UCSD-AML1 (cell line): Measurements from ENCODE around the gene INTS2.
"Not testable (repeated sequence)": the region's sequence is repeated elsewhere in the genome, so short reads cannot be mapped to it uniquely, and the experiment has no call there.

ENCODE experiments used
- DNase-seq: peaks from one replicate; lab custom pipeline; 2025; ENCODE audit not compliant: unreplicated experiment; lab: John Stamatoyannopoulos, UW

The INTS2 gene

GRCh38 chr17:61897548-61898180 is 30.1 kb downstream of the INTS2 start:
- DNase-seq = no peak

GRCh38 chr17:61895391-61895790 is 32.4 kb downstream of the INTS2 start:
- DNase-seq = no peak

GRCh38 chr17:61894310-61894709 is 33.5 kb downstream of the INTS2 start:
- not testable (repeated sequence) for DNase-seq

- not testable (repeated sequence) for DNase-seq
These were observed 40.0 kb downstream of the INTS2 start for GRCh38 chr17:61887733-61888132.

GRCh38 chr17:61885865-61886264 is 41.9 kb downstream of the INTS2 start:
- not testable (repeated sequence) for DNase-seq

GRCh38 chr17:61884864-61885263 is 42.9 kb downstream of the INTS2 start:
- no peak for DNase-seq

- no peak for DNase-seq
These were observed 47.1 kb downstream of the INTS2 start for GRCh38 chr17:61880589-61881102.

GRCh38 chr17:61878984-61879612 is 48.7 kb downstream of the INTS2 start:
- no peak for DNase-seq

GRCh38 chr17:61878520-61878919 is 49.3 kb downstream of the INTS2 start:
- no peak for DNase-seq

GRCh38 chr17:61877837-61878236 is 49.9 kb downstream of the INTS2 start:
- no peak for DNase-seq

GRCh38 chr17:61875804-61876203 is 52.0 kb downstream of the INTS2 start:
- no peak for DNase-seq

GRCh38 chr17:61875285-61875684 is 52.5 kb downstream of the INTS2 start:
- no peak for DNase-seq

GRCh38 chr17:61874075-61874474 is 53.7 kb downstream of the INTS2 start:
- no peak for DNase-seq

GRCh38 chr17:61872099-61872498 is 55.7 kb downstream of the INTS2 start:
- no peak for DNase-seq

- DNase-seq = no peak
These were observed 58.6 kb downstream of the INTS2 start for GRCh38 chr17:61869138-61869537.

- no peak for DNase-seq
These were observed 59.7 kb downstream of the INTS2 start for GRCh38 chr17:61868074-61868473.

GRCh38 chr17:61867033-61867432 is 60.7 kb downstream of the INTS2 start:
- DNase-seq = no peak

GRCh38 chr17:61863801-61864126 is 64.0 kb downstream of the INTS2 start:
- DNase-seq = no peak

- peak; percentile 87 for DNase-seq
These were observed 64.6 kb downstream of the INTS2 start, which contains the start of gene BRIP1 for GRCh38 chr17:61862975-61863800. Gene BRIP1 (minus strand): TSS chr17:61863528. CDS start chr17:61861539, 1,989 bp downstream.

- no peak for DNase-seq
These were observed 65.6 kb downstream of the INTS2 start for GRCh38 chr17:61862105-61862574.

GRCh38 chr17:61860397-61860796 is 67.4 kb downstream of the INTS2 start:
- not testable (repeated sequence) for DNase-seq

GRCh38 chr17:61856035-61856434 is 71.7 kb downstream of the INTS2 start:
- no peak for DNase-seq
